MM.1S (cell line): ENCODE results near the gene GALNT10.

ENCODE experiments used
- EZH2 ChIP-seq: fragments of 300-600 bp; sonication (generic); optimal IDR thresholded peaks from 2 replicates; pipeline ENCODE3; 2017; ENCODE audit warnings: low read depth, mild to moderate bottlenecking, antibody characterized with exemption, low read length, mixed read lengths
- EZH2phosphoT487 ChIP-seq: fragments of 300-600 bp; sonication (generic); IDR thresholded peaks from 2 replicates; pipeline ENCODE4 v1.6.1; 2018; ENCODE audit warnings: antibody characterized with exemption, low read length
- TF ChIP-seq, protein P1 (sequence below): fragments of 300-600 bp; sonication (generic); IDR thresholded peaks from 2 replicates; pipeline ENCODE4 v1.5.1; 2016; ENCODE audit warnings: antibody characterized with exemption, low read length, mixed read lengths

DNA sequence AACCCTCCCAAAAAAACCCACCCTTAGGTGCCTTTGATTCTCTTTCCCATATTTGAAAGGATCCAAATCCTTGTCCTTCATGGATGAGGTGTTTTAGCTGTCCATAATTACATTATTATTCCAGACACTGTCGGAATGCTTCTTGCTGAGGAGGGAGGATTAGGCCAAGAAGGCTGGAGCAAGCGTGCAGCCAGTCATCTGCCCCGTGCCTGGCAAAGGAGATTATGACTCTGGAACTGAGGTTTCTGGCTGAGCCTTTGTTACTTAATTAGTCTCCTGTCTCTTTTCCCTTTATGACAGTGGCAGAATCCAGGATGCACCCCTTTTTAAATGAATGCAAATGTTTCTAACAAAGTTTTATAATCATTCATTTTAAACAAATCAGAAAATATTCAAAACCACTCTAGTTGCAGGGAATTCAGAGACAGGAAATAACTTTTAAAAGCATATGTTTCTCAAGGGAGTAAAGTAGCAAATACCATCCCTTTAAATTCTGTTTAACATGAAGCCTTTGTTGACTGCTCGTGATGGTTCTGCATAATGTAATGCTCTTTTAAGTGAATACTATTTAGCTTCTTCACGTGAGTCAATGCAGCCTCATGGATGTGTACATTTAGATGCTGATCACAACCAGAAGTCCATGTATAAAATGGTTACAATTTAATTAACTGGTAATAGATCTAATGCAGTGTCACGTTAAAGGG lies 69.8 kb downstream of the GALNT10 start:
- TF ChIP-seq, protein P1, sequence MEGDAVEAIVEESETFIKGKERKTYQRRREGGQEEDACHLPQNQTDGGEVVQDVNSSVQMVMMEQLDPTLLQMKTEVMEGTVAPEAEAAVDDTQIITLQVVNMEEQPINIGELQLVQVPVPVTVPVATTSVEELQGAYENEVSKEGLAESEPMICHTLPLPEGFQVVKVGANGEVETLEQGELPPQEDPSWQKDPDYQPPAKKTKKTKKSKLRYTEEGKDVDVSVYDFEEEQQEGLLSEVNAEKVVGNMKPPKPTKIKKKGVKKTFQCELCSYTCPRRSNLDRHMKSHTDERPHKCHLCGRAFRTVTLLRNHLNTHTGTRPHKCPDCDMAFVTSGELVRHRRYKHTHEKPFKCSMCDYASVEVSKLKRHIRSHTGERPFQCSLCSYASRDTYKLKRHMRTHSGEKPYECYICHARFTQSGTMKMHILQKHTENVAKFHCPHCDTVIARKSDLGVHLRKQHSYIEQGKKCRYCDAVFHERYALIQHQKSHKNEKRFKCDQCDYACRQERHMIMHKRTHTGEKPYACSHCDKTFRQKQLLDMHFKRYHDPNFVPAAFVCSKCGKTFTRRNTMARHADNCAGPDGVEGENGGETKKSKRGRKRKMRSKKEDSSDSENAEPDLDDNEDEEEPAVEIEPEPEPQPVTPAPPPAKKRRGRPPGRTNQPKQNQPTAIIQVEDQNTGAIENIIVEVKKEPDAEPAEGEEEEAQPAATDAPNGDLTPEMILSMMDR: no peak
- TF ChIP-seq EZH2: no peak
- no peak for TF ChIP-seq EZH2phosphoT487
